ENCODE measurements around the gene UTP18. TPM values are rescaled to one million over a fixed set of nuclear protein-coding genes. Genes with fewer than 3 reads are reported as not detected.
A peak's percentile ranks its signal among the peaks of the same experiment; 100 is the strongest.

The UTP18 gene
- total and polyA plus RNA-seq, 9 of the 15 experiments (the other 6 are each of a cell fraction or from before 2014, with no cell fraction given) = 31.1 to 99.2 (median 66.7) TPM

- TF ChIP-seq, protein P1, sequence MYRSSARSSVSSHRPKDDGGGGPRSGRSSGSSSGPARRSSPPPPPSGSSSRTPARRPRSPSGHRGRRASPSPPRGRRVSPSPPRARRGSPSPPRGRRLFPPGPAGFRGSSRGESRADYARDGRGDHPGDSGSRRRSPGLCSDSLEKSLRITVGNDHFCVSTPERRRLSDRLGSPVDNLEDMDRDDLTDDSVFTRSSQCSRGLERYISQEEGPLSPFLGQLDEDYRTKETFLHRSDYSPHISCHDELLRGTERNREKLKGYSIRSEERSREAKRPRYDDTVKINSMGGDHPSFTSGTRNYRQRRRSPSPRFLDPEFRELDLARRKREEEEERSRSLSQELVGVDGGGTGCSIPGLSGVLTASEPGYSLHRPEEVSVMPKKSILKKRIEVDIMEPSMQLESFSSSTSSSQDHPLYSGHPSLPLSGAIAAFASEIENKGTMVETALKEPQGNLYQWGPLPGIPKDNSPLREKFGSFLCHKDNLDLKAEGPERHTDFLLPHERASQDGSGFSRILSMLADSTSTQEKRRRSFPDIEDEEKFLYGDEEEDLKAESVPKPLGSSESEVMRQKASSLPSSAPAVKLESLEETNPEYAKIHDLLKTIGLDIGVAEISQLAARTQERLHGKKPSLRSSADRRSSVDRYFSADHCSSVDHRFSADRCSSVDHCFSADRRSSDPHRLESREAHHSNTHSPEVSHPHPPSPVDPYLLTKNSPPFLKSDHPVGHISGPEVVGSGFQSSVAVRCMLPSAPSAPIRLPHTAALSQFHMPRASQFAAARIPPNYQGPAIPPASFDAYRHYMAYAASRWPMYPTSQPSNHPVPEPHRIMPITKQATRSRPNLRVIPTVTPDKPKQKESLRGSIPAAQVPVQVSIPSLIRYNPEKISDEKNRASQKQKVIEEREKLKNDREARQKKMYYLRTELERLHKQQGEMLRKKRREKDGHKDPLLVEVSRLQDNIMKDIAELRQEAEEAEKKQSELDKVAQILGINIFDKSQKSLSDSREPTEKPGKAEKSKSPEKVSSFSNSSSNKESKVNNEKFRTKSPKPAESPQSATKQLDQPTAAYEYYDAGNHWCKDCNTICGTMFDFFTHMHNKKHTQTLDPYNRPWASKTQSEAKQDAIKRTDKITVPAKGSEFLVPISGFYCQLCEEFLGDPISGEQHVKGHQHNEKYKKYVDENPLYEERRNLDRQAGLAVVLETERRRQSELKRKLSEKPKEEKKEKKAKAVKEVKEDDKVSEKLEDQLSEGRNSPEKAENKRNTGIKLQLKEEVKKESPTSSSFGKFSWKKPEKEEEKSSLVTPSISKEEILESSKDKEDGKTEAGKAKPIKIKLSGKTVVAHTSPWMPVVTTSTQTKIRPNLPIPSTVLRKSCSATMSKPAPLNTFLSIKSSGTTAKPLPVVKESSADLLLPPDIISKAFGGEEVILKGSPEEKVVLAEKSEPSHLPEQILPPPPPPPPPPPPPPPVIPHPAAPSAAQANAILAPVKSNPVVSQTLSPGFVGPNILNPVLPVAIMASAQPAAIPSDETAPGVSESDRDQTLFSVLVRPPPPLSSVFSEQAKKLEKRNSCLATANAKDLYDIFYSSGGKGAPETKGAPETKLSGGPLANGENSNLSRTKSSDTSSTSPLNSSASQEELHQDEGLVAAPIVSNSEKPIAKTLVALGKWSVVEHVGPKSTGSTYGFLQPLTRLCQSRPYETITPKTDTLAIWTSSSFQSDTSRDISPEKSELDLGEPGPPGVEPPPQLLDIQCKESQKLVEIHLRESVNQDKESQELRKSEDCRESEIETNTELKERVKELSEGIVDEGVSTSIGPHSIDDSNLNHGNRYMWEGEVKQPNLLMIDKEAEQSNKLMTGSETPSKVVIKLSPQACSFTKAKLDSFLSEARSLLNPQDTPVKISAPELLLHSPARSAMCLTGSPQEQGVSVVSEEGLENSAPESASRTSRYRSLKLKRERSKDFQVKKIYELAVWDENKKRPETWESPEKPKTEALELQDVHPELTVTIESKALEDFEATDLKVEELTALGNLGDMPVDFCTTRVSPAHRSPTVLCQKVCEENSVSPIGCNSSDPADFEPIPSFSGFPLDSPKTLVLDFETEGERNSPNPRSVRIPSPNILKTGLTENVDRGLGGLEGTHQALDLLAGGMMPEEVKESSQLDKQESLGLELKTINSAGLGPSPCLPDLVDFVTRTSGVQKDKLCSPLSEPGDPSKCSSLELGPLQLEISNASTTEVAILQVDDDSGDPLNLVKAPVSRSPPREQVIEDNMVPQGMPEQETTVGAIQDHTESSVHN (IDR thresholded peaks at IDR 0.05; ENCODE audit: borderline replicate concordance in 1 of 2, low read depth in 1 of 2) = no peak
- TF ChIP-seq CBFA2T3 (IDR thresholded peaks at IDR 0.05) (peak; percentile 69), HDAC1 (IDR thresholded peaks at IDR 0.05) (no peak), TAL1 (IDR thresholded peaks at IDR 0.05) (peak; percentile 64), MAZ (CRISPR knock-in tag; conservative IDR thresholded peaks at IDR 0.05 in 1 of 2, IDR thresholded peaks at IDR 0.05 in 1 of 2) (0 out of 4 replicates have a peak, but pooled peaks of 1 of the 2 experiments have one; percentile 23), ERF (CRISPR knock-in tag; IDR thresholded peaks at IDR 0.05) (no peak), RBFOX2 (IDR thresholded peaks at IDR 0.05; ENCODE audit: low read depth, low read length) (no peak), ZBTB9 (CRISPR knock-in tag; IDR thresholded peaks at IDR 0.05) (peak; percentile 90), MNT (conservative IDR thresholded peaks at IDR 0.05) (peak; percentile 25 to 40; a peak in 1 of 4 replicates), XRCC4 (IDR thresholded peaks at IDR 0.05; ENCODE audit: extremely low read depth, insufficient read depth, insufficient read length) (no peak), USF2 (CRISPR knock-in tag; IDR thresholded peaks at IDR 0.05) (peak; percentile 46)
- TF ChIP-seq, protein P2, sequence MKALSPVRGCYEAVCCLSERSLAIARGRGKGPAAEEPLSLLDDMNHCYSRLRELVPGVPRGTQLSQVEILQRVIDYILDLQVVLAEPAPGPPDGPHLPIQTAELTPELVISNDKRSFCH (CRISPR knock-in tag; IDR thresholded peaks at IDR 0.05) = no peak
- TF ChIP-seq, protein P2 (tag; IDR thresholded peaks at IDR 0.05) = peak; percentile 94
Measured at GRCh38 chr17:51335883-51336822, 75.8 kb downstream of the UTP18 start (continued).
